ENCODE data around the gene SLC66A1.

Gene SLC66A1

DNA sequence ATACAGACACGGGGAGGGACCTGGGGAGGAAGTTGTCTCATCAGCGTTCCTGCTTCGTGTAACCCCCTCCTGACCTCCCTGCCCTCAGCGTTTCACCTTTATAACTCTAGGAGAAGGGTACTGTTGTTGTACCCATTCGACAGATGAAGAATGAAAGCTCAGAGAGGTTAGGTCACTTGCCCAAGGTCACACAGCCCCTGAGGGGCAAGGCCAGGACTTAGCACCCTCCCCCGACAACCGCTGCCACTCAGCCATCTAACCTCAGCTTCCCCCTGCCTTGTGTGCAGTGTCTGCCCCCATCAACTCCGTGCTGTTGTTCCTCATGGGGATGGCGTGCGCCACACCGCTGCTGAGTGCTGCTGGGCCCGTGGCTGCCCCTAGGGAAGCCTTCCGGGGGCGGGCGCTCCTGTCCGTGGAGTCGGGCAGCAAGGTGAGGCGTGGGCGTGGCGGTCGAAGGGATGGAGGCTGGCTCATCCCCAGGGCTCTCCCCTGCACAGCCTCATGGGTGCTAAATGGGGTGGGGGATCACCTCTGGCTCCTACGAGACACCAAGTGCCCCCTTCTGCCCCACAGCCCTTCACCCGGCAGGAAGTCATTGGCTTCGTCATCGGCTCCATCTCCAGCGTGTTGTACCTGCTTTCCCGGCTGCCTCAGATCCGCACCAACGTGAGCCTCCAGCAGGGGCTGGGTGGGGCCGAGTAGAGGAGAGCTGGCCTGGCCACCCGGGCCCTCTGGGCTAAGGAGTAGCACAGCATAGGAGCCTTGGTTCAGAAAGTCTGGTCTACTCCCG is 14.0 kb downstream of the SLC66A1 start:
- no peak overlapping the region for H3K4me3 Mint-ChIP-seq
- no peak overlapping the region for H3K27ac Mint-ChIP-seq
- no peak for DNase-seq (ENCODE audit: low spot score)
- no peaks in the 10 kb centered on the region for H3K4me1 Mint-ChIP-seq (ENCODE audit: low read depth)
- no peaks in the 10 kb centered on the region for H3K9me3 Mint-ChIP-seq
- H3K27me3 Mint-ChIP-seq (ENCODE audit: low read depth) = no peaks in the 10 kb centered on the region
- no peaks in the 10 kb centered on the region for H3K36me3 Mint-ChIP-seq (ENCODE audit: low read depth)

DNA sequence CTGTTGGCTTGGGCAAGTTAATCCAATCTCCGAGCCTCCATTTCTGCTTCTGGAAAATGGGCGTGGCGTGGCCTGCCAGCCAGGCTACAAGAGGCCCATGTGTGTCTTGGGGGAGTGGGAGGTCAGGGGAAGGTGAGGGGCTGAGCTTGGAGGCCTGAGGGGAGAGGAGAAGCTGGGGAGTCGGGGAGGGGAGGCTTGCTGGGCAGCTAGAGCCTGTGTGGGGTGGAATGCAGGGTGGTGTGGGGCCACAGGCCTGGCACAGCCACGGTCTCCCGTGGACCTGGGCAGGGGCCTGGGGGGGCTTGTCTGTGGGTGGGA is 14.6 kb downstream of the SLC66A1 start:
- no peaks in the 10 kb centered on the region for H3K9me3 Mint-ChIP-seq
- no peaks in the 10 kb centered on the region for H3K4me1 Mint-ChIP-seq (ENCODE audit: low read depth)
- H3K36me3 Mint-ChIP-seq (ENCODE audit: low read depth) = no peaks in the 10 kb centered on the region
- H3K4me3 Mint-ChIP-seq = no peak overlapping the region
- no peak for DNase-seq (ENCODE audit: low spot score)
- H3K27ac Mint-ChIP-seq = no peak overlapping the region
- H3K27me3 Mint-ChIP-seq (ENCODE audit: low read depth) = no peaks in the 10 kb centered on the region

- Mint-ChIP-seq H3K27me3 (ENCODE audit: low read depth) (no peaks in the 10 kb centered on the region), H3K36me3 (ENCODE audit: low read depth) (no peaks in the 10 kb centered on the region), H3K4me3 (no peak overlapping the region), H3K27ac (no peak overlapping the region), H3K9me3 (no peaks in the 10 kb centered on the region), H3K4me1 (ENCODE audit: low read depth) (no peaks in the 10 kb centered on the region)
- DNase-seq (ENCODE audit: low spot score) = no peak
These were observed 15.2 kb downstream of the SLC66A1 start for GRCh38 chr1:19327301-19327700.

DNA sequence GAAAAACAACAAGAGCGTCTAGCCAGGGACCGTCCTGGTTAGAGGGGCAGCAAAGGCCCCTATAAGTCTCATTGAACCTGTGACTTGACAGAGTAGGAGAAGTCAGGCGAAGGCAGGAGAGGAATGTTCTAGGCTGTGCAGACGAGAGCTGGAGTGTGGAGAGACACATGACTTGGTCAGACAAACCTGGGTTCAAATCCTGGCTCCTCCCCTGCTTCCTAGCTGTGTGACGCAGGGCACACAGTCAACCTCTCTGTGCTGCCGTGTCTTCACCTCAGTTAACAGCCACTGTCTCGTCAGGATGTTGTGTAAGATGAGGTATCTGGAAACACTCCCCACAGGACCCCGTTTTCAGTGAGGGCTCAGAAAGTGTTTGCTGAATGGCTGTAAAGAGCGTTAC is 15.6 kb downstream of the SLC66A1 start:
- no peaks in the 10 kb centered on the region for H3K4me1 Mint-ChIP-seq (ENCODE audit: low read depth)
- H3K4me3 Mint-ChIP-seq = no peak overlapping the region
- H3K36me3 Mint-ChIP-seq (ENCODE audit: low read depth) = no peaks in the 10 kb centered on the region
- H3K27ac Mint-ChIP-seq = no peak overlapping the region
- no peaks in the 10 kb centered on the region for H3K9me3 Mint-ChIP-seq
- no peak for DNase-seq (ENCODE audit: low spot score)
- no peaks in the 10 kb centered on the region for H3K27me3 Mint-ChIP-seq (ENCODE audit: low read depth)

GRCh38 chr1:19328486-19328885 is 16.4 kb downstream of the SLC66A1 start:
- Mint-ChIP-seq H3K27ac (no peak overlapping the region), H3K36me3 (ENCODE audit: low read depth) (no peaks in the 10 kb centered on the region), H3K4me1 (ENCODE audit: low read depth) (no peaks in the 10 kb centered on the region), H3K27me3 (ENCODE audit: low read depth) (no peaks in the 10 kb centered on the region), H3K9me3 (no peaks in the 10 kb centered on the region), H3K4me3 (no peak overlapping the region)
- DNase-seq (ENCODE audit: low spot score) = no peak

- Mint-ChIP-seq H3K4me1 (ENCODE audit: low read depth) (no peaks in the 10 kb centered on the region), H3K27me3 (ENCODE audit: low read depth) (no peaks in the 10 kb centered on the region), H3K9me3 (no peaks in the 10 kb centered on the region), H3K27ac (no peak overlapping the region), H3K4me3 (no peak overlapping the region), H3K36me3 (ENCODE audit: low read depth) (no peaks in the 10 kb centered on the region)
- no peak for DNase-seq (ENCODE audit: low spot score)
These were observed 17.1 kb downstream of the SLC66A1 start for GRCh38 chr1:19329188-19329587.

- no peaks in the 10 kb centered on the region for H3K36me3 Mint-ChIP-seq (ENCODE audit: low read depth)
These were observed 17.5 kb downstream of the SLC66A1 start for GRCh38 chr1:19329611-19330010.

DNA sequence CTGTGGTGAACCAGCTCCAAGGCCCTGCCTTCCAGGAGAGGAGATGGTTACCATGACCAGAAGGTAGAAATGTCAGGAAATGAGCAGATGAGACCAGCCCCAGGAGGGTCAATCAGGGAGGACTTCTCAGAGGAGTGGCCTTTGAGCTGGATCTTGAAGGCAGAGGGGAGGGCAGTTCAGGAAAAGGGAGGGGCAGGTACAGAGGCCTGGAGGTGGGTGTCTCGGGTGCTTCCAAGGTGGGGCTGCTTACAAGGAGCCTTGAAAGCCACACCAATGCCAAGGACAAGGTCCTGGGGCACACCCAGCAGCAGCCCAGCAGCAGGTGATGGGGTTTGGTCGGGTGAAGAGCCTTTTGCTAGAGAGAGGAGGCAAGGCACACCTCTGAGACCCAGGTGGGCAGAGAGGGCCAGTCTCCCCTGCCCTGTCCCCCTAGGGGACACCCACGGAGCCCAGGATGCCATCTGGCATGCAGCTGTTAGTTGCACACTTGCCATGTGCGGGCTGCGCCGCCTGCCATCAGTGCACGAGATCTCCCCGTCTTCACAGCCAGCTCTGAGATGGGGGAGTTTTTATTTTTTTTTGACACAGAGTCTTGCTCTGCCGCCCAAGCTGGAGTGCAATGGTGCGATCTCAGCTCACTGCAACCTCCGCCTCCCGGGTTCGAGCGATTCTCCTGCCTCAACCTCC is 18.5 kb downstream of the SLC66A1 start:
- no peaks in the 10 kb centered on the region for H3K36me3 Mint-ChIP-seq (ENCODE audit: low read depth)
- no peaks in the 10 kb centered on the region for H3K27me3 Mint-ChIP-seq (ENCODE audit: low read depth)
- no peaks in the 10 kb centered on the region for H3K4me1 Mint-ChIP-seq (ENCODE audit: low read depth)
- H3K4me3 Mint-ChIP-seq = no peak overlapping the region
- no peaks in the 10 kb centered on the region for H3K9me3 Mint-ChIP-seq
- no peak overlapping the region for H3K27ac Mint-ChIP-seq
- DNase-seq (ENCODE audit: low spot score) = no peak

More at GRCh38 chr1:19329611-19330010, 17.5 kb downstream of the SLC66A1 start:
- Mint-ChIP-seq H3K4me3 (no peak overlapping the region), H3K4me1 (ENCODE audit: low read depth) (no peaks in the 10 kb centered on the region), H3K9me3 (no peaks in the 10 kb centered on the region), H3K27me3 (ENCODE audit: low read depth) (no peaks in the 10 kb centered on the region), H3K27ac (no peak overlapping the region)
- DNase-seq (ENCODE audit: low spot score) = no peak

DNA sequence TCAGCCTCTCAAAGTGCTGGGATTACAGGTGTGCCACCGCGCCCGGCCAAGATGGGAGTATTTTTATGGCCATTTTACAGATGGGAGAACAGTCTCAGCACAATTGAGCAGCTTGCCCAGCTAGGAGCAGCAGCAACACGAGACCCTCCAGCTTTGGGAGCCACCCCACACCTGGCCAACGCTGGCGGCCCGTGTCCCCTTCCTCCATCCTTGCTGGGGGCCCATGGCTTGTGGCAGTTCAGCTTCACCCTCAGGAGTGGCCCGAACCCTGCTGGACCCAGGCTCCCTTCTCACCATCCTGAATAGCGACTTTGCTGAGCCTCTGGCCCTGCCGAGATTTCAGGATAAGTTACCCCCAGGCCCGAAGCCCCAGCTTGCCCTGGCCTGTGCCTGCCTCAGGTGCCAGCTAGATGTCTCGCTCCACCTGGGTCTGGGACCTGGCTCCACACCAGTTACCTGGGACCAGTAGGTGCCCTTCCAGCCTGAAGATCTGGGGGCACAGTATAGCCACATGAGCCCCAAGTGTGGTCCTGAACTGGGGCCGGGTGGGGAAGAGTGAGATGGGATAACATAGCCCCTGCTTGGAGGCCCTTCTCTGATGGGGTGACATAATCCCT is 19.2 kb downstream of the SLC66A1 start:
- Mint-ChIP-seq H3K4me1 (ENCODE audit: low read depth) (no peaks in the 10 kb centered on the region), H3K27me3 (ENCODE audit: low read depth) (no peaks in the 10 kb centered on the region), H3K4me3 (no peak overlapping the region), H3K36me3 (ENCODE audit: low read depth) (no peaks in the 10 kb centered on the region), H3K9me3 (no peaks in the 10 kb centered on the region), H3K27ac (no peak overlapping the region)
- no peak for DNase-seq (ENCODE audit: low spot score)

DNA sequence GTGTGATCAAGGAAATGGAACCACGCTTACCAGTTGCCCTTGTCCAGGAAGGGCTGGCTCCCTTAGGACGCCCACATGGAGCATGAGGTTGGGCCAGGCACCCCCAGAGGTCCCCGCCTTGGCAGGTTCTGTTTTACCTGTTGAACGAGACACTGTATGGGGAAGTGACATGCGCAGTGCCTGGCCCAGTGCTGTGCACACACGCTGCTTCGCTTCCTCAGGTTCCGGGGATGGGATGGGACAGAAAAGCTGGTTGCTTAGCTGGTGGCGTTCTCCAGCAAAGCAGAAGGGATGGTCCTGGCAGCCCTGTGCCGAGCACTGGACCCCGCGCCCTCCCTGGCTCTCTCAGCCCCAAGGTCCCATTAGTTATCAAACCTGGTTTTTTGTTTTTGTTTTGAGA is 20.7 kb downstream of the SLC66A1 start:
- Mint-ChIP-seq H3K9me3 (no peaks in the 10 kb centered on the region), H3K4me1 (ENCODE audit: low read depth) (no peaks in the 10 kb centered on the region), H3K27ac (peak overlapping the region; percentile 36), H3K36me3 (ENCODE audit: low read depth) (peaks cover 2% of the 10 kb centered on the region), H3K4me3 (no peak overlapping the region), H3K27me3 (ENCODE audit: low read depth) (no peaks in the 10 kb centered on the region)
- DNase-seq (ENCODE audit: low spot score) = no peak

GRCh38 chr1:19333587-19334354 is 21.6 kb downstream of the SLC66A1 start:
- H3K27me3 Mint-ChIP-seq (ENCODE audit: low read depth) = no peaks in the 10 kb centered on the region
- no peaks in the 10 kb centered on the region for H3K9me3 Mint-ChIP-seq
- DNase-seq (ENCODE audit: low spot score) = no peak
- no peaks in the 10 kb centered on the region for H3K4me1 Mint-ChIP-seq (ENCODE audit: low read depth)
- no peak overlapping the region for H3K4me3 Mint-ChIP-seq
- peaks cover 2% of the 10 kb centered on the region for H3K36me3 Mint-ChIP-seq (ENCODE audit: low read depth)
- no peak overlapping the region for H3K27ac Mint-ChIP-seq

DNA sequence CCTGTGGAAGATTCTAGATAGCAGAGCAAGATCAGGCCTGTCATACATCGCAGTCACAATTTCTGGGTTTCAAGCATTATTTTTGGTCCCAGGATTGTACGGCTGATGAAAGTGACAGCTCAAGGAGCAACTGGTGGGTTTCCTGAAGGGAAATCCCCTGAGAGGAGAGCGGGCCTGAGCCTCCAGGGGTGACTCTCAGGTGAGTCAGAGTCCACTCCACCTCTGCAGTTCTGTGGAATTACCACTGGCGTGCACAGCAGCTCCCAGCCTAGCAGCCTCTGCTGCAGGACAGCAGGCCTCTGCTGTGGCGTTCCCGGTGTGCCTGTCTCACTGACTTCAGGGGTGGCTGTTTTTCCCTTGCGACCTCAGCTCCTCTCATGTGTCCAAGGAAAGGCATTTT is 24.4 kb downstream of the SLC66A1 start:
- peak overlapping the region; percentile 52 for H3K27ac Mint-ChIP-seq
- no peak overlapping the region for H3K4me3 Mint-ChIP-seq
- H3K36me3 Mint-ChIP-seq (ENCODE audit: low read depth) = peaks cover 18% of the 10 kb centered on the region
- H3K4me1 Mint-ChIP-seq (ENCODE audit: low read depth) = no peaks in the 10 kb centered on the region
- DNase-seq (ENCODE audit: low spot score) = peak; percentile 60
- H3K27me3 Mint-ChIP-seq (ENCODE audit: low read depth) = no peaks in the 10 kb centered on the region
- no peaks in the 10 kb centered on the region for H3K9me3 Mint-ChIP-seq

- no peaks in the 10 kb centered on the region for H3K4me1 Mint-ChIP-seq (ENCODE audit: low read depth)
- H3K9me3 Mint-ChIP-seq = no peaks in the 10 kb centered on the region
- peaks cover 19% of the 10 kb centered on the region for H3K36me3 Mint-ChIP-seq (ENCODE audit: low read depth)
- no peak overlapping the region for H3K27ac Mint-ChIP-seq
- no peaks in the 10 kb centered on the region for H3K27me3 Mint-ChIP-seq (ENCODE audit: low read depth)
- no peak overlapping the region for H3K4me3 Mint-ChIP-seq
- no peak for DNase-seq (ENCODE audit: low spot score)
These were observed 25.2 kb downstream of the SLC66A1 start for GRCh38 chr1:19337289-19337688.

DNA sequence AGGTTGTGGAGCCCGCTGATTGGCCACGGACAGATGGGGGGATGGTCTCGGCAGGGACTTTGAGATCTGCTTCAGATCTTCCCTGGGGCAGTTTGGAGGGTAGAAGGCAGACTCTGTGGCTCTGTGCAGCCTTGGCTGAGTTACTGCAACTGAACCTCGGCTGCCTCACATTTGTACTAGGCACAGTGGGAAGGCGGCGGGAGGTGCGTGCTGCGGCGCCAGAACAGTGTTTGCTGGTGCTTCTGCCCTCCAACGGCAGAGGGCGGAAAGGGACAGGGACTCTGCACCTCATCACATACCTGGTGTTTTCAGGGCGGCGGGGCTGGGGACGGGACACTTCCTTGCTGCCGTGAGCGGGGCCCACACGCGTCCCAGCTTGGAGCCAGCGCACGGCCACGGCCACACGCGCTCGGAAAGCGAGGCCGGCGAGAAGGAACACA is 26.2 kb downstream of the SLC66A1 start:
- Mint-ChIP-seq H3K4me1 (ENCODE audit: low read depth) (no peaks in the 10 kb centered on the region), H3K36me3 (ENCODE audit: low read depth) (peaks cover 21% of the 10 kb centered on the region), H3K4me3 (no peak overlapping the region), H3K27ac (no peak overlapping the region), H3K9me3 (no peaks in the 10 kb centered on the region), H3K27me3 (ENCODE audit: low read depth) (no peaks in the 10 kb centered on the region)
- DNase-seq (ENCODE audit: low spot score) = no peak

Data from T-helper 2 cell treated with Interferon-gamma antibody and Interleukin-4, amounts not matched to agents 5 μg/mL and 100 μg/mL, for 36 hours (primary cell).